Vagina (tissue), 2 donors: ENCODE results near the gene MDGA2. TPM values are rescaled to one million over a fixed set of nuclear protein-coding genes. Genes with fewer than 3 reads are reported as not detected.

Experiments used
- DNase-seq, 2 donors: peaks; one replicate each; pipeline ENCODE4 v3.0.0-alpha.2; 2017; ENCODE audit errors: extremely low spot score in 2 of 2
- H3K27ac ChIP-seq: fragments of 200-600 bp; sonication (generic); one replicate; pipeline ENCODE4 v1.5.1; 2019
- H3K27me3 ChIP-seq: fragments of 200-600 bp; sonication (generic); one replicate; pipeline ENCODE4 v1.5.1; 2019
- H3K36me3 ChIP-seq, 2 donors: fragments of 200-600 bp; sonication (generic); one replicate each; pipeline ENCODE4 v1.5.1; 2017 to 2019
- H3K4me1 ChIP-seq: fragments of 200-600 bp; sonication (generic); one replicate; pipeline ENCODE4 v1.5.1; 2019
- H3K4me3 ChIP-seq, 2 donors: fragments of 200-600 bp; sonication (generic); 1 replicate in 1 of 2; 2 replicates in 1 of 2; pipeline ENCODE4 v1.5.1; 2016 to 2019
- H3K9me3 ChIP-seq: fragments of 200-600 bp; sonication (generic); one replicate; pipeline ENCODE4 v1.5.1; 2019
- POLR2A ChIP-seq, 2 donors: fragments of 450-650 bp; IDR thresholded peaks; one replicate each; pipeline ENCODE4 v1.6.1; 2017; ENCODE audit warnings: antibody characterized with exemption in 2 of 2, mild to moderate bottlenecking in 2 of 2, moderate library complexity in 2 of 2
- POLR2AphosphoS5 ChIP-seq, 2 donors: sonication (generic); formaldehyde crosslinking; IDR thresholded peaks; one replicate each; pipeline ENCODE4 v1.9.0; 2017; ENCODE audit warnings: antibody characterized with exemption in 2 of 2, mild to moderate bottlenecking in 2 of 2, low read depth in 1 of 2; ENCODE audit not compliant: insufficient read depth in 1 of 2
- intact Hi-C: fragments of 100-400 bp; cut with DNase I; formaldehyde crosslinking; loops from one replicate; pipeline ENCODE4 v1.15.1; 2023
- total RNA-seq: library from RNA; depleted of rRNA; stranded (reverse); fragments of >200 nt; gene quantifications from one replicate; pipeline ENCODE4 v1.2.3, GENCODE V29; 2016
- TF ChIP-seq, protein P1 (sequence below), 3 experiments: fragments of 450-650 bp in 2 of 3; fragments of 200-600 bp in 1 of 3; sonication (generic) in 1 of 3; IDR thresholded peaks; one replicate each; pipeline ENCODE4 v1.5.1; 2017 to 2019; ENCODE audit warnings: antibody characterized with exemption in 3 of 3, mild to moderate bottlenecking in 2 of 3, moderate library complexity in 2 of 3

Gene MDGA2
- total RNA-seq, 1 donor from 2014 or later, result not detected

DNA sequence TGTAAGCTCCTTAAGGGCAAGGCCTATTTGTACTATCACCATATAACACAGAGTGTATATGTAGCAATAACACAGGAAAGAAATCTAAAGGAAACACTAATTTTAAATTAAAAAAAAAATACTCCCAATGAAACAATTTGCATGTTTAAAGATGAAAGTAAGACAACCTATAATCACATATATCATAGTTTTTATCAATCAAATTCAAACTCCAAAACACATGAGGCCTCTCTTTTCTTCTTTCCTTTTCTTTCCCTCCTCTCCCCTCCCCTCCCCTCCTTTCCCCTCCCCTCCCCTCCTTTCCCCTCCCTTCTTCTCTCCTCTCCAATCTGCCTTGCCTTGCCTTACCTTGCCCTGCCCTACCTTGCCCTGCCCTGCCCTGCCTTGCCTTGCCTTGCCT lies 618.0 kb downstream of the MDGA2 start:
- no peaks in the 10 kb centered on the region for H3K9me3 ChIP-seq
- TF ChIP-seq, protein P1, sequence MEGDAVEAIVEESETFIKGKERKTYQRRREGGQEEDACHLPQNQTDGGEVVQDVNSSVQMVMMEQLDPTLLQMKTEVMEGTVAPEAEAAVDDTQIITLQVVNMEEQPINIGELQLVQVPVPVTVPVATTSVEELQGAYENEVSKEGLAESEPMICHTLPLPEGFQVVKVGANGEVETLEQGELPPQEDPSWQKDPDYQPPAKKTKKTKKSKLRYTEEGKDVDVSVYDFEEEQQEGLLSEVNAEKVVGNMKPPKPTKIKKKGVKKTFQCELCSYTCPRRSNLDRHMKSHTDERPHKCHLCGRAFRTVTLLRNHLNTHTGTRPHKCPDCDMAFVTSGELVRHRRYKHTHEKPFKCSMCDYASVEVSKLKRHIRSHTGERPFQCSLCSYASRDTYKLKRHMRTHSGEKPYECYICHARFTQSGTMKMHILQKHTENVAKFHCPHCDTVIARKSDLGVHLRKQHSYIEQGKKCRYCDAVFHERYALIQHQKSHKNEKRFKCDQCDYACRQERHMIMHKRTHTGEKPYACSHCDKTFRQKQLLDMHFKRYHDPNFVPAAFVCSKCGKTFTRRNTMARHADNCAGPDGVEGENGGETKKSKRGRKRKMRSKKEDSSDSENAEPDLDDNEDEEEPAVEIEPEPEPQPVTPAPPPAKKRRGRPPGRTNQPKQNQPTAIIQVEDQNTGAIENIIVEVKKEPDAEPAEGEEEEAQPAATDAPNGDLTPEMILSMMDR (IDR thresholded peaks at IDR 0.05), result no peak
- TF ChIP-seq POLR2AphosphoS5 (IDR thresholded peaks at IDR 0.05; ENCODE audit: insufficient read depth in 1 of 2, low read depth in 1 of 2) (no peak), POLR2A (IDR thresholded peaks at IDR 0.05) (no peak)
- intact Hi-C loops, result no loop called here
- DNase-seq, result no peak
- H3K4me3 ChIP-seq, result no peak overlapping the region
- no peaks in the 10 kb centered on the region for H3K4me1 ChIP-seq
- H3K27me3 ChIP-seq, result no peaks in the 10 kb centered on the region
- H3K36me3 ChIP-seq, result no peaks in the 10 kb centered on the region
- no peak overlapping the region for H3K27ac ChIP-seq

DNA sequence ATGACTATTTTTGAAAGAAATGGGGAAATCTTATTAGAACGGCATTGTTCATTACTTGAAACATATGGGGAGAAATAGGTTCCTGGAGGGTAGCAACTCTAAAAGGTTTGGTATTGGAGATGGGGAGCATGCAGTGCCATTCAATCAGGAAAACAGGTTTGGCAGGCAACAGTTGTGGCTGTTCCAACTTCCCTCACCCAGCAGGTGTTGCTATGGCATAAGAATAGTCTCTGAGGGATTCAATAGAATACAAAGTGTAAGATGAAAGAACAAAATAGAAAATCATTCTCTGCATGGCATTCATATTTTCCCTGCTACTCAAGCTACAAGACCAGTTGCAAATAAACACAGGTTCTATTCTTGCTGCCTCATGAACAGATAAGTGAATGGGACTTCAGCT lies 630.6 kb downstream of the MDGA2 start:
- no peak for DNase-seq
- no peaks in the 10 kb centered on the region for H3K4me1 ChIP-seq
- H3K9me3 ChIP-seq, result no peaks in the 10 kb centered on the region
- no peaks in the 10 kb centered on the region for H3K36me3 ChIP-seq
- H3K27ac ChIP-seq, result no peak overlapping the region
- no peak overlapping the region for H3K4me3 ChIP-seq
- no peaks in the 10 kb centered on the region for H3K27me3 ChIP-seq
- intact Hi-C loops, result no loop called here
- TF ChIP-seq POLR2A (IDR thresholded peaks at IDR 0.05) (no peak), POLR2AphosphoS5 (IDR thresholded peaks at IDR 0.05; ENCODE audit: insufficient read depth in 1 of 2, low read depth in 1 of 2) (no peak)
- TF ChIP-seq, protein P1 (IDR thresholded peaks at IDR 0.05), result no peak

- Histone ChIP-seq H3K27me3 (no peaks in the 10 kb centered on the region), H3K4me3 (no peak overlapping the region), H3K36me3 (no peaks in the 10 kb centered on the region), H3K4me1 (no peaks in the 10 kb centered on the region), H3K27ac (no peak overlapping the region), H3K9me3 (no peaks in the 10 kb centered on the region)
- DNase-seq, result no peak
- intact Hi-C loops, result no loop called here
- TF ChIP-seq, protein P1 (IDR thresholded peaks at IDR 0.05), result no peak
- TF ChIP-seq POLR2AphosphoS5 (IDR thresholded peaks at IDR 0.05; ENCODE audit: insufficient read depth in 1 of 2, low read depth in 1 of 2) (no peak), POLR2A (IDR thresholded peaks at IDR 0.05) (no peak)
Measured at GRCh38 chr14:47040550-47040949, 634.9 kb downstream of the MDGA2 start.

DNA sequence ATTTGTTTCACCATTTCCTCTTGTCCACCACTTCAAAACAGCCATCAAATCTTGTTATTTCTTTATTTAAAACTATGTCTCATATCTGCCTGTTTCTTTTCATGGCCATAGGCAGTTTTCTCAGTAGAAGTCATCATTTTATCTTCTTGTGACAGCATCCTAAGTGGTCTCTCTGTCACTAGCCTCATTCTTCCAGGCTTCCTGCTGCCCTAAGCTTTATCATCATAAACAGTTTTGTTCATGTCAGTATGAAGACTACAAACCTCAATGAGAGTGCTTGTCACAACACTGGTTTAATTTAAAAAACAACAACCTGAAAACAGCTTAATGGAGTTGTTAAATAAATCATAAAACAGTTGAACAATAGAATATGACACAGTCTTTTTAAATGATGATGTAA lies 636.1 kb downstream of the MDGA2 start:
- no peak for TF ChIP-seq POLR2AphosphoS5 (IDR thresholded peaks at IDR 0.05; ENCODE audit: insufficient read depth in 1 of 2, low read depth in 1 of 2)
- no peaks in the 10 kb centered on the region for H3K27me3 ChIP-seq
- intact Hi-C loops, result no loop called here

GRCh38 chr14:47022721-47023120 lies 652.7 kb downstream of the MDGA2 start:
- TF ChIP-seq POLR2A (IDR thresholded peaks at IDR 0.05), result no peak
- TF ChIP-seq POLR2AphosphoS5 (IDR thresholded peaks at IDR 0.05; ENCODE audit: insufficient read depth in 1 of 2, low read depth in 1 of 2), result no peak
- TF ChIP-seq, protein P1 (IDR thresholded peaks at IDR 0.05), result no peak
- Histone ChIP-seq H3K4me3 (no peak overlapping the region), H3K27me3 (no peaks in the 10 kb centered on the region), H3K9me3 (no peaks in the 10 kb centered on the region), H3K36me3 (no peaks in the 10 kb centered on the region), H3K4me1 (no peaks in the 10 kb centered on the region), H3K27ac (no peak overlapping the region)
- intact Hi-C loops, result no loop called here
- DNase-seq, result no peak

More for the DNA sequence above, 636.1 kb downstream of the MDGA2 start:
- Histone ChIP-seq H3K4me1 (no peaks in the 10 kb centered on the region), H3K9me3 (no peaks in the 10 kb centered on the region), H3K27ac (no peak overlapping the region), H3K36me3 (no peaks in the 10 kb centered on the region), H3K4me3 (no peak overlapping the region)
- DNase-seq, result no peak
